Dedifferentiated amniotic fluid mesenchymal stem cell (primary cell): ENCODE data around the gene BRAF.
A peak's percentile ranks its signal among the peaks of the same experiment; 100 is the strongest.
"Not testable (repeated sequence)": the region's sequence is repeated elsewhere in the genome, so short reads cannot be mapped to it uniquely, and the experiment has no call there.

Experiments used
- DNase-seq: peaks from one replicate; pipeline ENCODE4 v3.0.0-alpha.2; 2016; ENCODE audit errors: extremely low spot score

The BRAF gene

DNA sequence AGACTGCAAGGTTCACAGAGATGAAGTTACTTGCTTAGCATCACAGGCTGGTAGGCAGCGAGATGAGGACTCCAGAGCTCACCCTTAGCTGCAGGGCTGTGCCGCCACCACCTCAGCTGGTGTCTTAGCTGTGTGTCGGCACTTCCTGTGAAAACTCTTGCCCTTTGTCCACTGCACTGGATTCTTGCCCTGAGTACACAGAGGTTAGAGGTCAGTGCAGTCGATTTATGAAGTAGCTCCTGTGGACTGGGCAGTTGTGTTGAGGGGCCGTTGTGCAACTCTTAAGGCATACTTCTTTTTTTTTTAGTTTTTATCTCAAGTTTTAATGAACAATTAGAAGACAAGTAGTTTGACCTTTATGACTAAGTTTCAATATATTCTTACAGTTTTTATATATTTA is 217.6 kb downstream of the BRAF start:
- no peak for DNase-seq

GRCh38 chr7:140704205-140704604 is 220.5 kb downstream of the BRAF start:
- no peak for DNase-seq

GRCh38 chr7:140702774-140703173 is 222.0 kb downstream of the BRAF start:
- no peak for DNase-seq

GRCh38 chr7:140698477-140698876 is 226.3 kb downstream of the BRAF start:
- DNase-seq: no peak

DNA sequence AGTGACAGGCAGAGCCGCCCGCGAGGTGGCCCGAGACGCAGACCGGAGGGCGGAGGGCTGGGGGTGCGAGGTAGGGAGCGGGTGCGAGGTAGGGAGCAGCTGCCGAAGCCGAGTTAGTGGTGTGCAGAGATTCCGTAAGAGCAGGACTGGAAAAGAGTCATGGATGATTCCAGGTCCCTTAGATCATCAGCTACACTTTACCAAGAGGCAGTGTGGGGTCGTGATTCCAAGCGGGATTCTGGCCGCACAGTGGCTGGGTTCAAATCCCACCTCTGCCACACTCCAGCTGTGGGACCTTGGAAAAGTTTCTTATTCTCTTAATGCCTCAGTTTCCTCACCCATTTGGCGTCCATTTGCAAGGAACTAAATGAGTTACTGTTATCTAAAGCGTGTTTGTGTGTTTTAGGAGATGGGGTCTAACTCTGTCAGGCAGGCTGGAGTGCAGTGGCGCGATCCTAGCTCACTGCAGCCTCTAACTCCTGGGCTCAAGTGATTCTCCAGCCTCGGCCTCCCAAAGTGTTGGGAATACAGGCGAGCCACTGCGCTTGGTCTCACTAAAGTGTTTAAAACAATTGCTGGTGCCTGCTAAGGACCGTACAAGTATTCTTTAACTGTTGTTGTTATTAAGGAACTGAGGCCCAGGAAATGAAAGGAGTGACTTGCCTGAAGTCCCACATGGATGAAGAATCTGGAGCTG is 227.1 kb downstream of the BRAF start:
- no peak for DNase-seq

- DNase-seq: peak; percentile 57
Measured at GRCh38 chr7:140696680-140697446, 227.9 kb downstream of the BRAF start, which contains the start of gene NDUFB2. Gene NDUFB2, plus strand, starts transcription at chr7:140696708. Its CDS starts 37 bp downstream, at chr7:140696745.

DNA sequence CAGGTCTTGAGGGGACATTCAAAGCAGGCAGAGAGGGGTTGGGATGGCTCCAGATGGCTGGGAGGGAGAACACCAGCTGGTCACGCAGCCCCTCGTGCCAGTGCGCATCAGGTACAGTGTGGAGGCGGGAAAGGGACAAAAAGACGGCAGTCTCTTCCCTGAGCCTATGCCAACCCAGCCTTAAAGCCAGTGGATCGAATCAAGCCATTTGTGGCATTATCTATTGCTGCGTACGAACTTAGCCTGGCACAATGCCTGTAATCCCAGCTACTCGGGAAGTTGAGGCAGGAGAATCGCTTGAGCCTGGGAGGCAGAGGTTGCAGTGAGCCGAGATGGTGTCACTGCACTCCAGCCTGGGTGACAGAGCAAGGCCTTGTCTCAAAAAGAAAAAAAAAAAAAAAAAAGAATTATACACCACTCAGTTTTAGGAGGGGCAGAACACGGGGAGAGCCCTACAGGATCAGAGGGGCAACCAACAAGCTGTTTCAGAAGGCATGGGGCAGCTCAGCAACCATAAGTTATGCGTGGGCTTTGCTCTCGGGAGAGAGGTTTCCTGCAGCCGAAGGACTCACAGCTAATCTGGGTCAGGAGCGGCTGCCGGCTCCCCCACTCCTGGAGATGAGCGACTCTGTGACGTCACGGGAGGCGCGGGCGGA is 228.6 kb downstream of the BRAF start:
- DNase-seq: peak; percentile 92

DNA sequence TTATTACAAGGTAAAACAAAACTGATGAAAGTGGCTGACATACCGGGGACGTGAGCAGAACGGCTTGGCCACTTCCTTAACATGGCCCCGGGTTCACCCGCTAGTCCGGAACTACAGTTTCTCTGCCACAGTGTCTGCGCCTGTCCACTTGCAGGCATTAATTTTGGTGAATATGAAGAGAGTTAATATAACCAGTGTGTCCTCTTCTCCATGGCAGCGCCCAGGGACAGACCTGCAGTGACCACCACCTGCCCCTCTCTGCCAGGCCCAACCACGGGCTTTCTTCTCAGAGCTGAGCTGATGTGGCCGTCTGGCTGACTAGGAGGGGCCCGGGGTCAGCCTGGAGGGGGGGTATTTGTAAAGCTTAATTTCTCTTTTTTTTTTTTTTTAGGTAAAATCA is 229.3 kb downstream of the BRAF start:
- no peak for DNase-seq

GRCh38 chr7:140694592-140694991 is 230.1 kb downstream of the BRAF start:
- no peak for DNase-seq

GRCh38 chr7:140693849-140694248 is 230.9 kb downstream of the BRAF start:
- not testable (repeated sequence) for DNase-seq

GRCh38 chr7:140691376-140692045 is 233.2 kb downstream of the BRAF start:
- no peak for DNase-seq

GRCh38 chr7:140689199-140690152 is 235.3 kb downstream of the BRAF start:
- DNase-seq: no peak

- no peak for DNase-seq
Measured at GRCh38 chr7:140688341-140688740, 236.4 kb downstream of the BRAF start.

DNA sequence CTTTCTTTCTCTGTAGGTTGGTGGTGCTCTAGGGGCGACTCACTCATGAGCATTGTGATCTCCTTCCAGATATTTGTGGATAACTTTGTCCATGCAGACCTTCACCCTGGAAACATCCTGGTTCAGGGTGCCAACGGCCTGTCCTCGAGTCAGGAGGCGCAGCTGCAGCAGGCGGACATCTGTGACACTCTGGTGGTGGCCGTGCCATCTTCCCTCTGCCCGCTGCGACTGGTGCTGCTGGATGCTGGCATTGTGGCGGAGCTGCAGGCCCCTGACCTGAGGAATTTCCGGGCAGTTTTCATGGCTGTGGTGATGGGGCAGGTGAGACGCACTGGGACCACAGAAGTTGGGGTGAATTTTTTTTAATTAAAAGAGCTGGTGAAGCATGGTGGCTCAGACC is 237.8 kb downstream of the BRAF start:
- no peak for DNase-seq

- no peak for DNase-seq
Measured at GRCh38 chr7:140685407-140686087, 239.2 kb downstream of the BRAF start.

GRCh38 chr7:140684066-140684950 is 240.4 kb downstream of the BRAF start:
- no peak for DNase-seq

GRCh38 chr7:140683657-140684056 is 241.1 kb downstream of the BRAF start:
- DNase-seq: no peak

DNA sequence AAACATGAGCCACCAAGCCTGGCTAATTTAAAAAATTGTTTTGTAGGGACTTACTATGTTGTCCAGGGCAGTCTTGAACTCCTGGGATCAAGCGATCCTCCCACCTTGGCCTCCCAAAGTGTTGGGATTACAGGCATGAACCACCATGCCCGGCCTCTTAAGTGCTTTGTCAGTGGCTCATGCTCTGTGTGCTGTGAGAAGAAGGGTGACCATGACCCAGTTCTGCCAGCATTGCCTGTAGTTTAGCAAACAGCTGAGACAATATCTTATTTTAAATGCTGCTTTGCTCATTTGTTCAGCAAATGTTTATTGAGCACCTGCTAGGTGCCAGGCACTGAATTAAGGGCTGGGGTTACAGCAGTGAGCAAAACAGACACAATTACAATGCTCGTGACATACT is 243.0 kb downstream of the BRAF start:
- DNase-seq: no peak

GRCh38 chr7:140680886-140681285 is 243.8 kb downstream of the BRAF start:
- DNase-seq: no peak
